Progenitor cell of endocrine pancreas (in vitro differentiated cells): ENCODE results near the gene CGNL1. TPM values are rescaled to one million over a fixed set of nuclear protein-coding genes. Genes with fewer than 3 reads are reported as not detected.

Experiments used
- DNase-seq: peaks from one replicate; pipeline ENCODE4 v3.0.0; 2021; ENCODE audit warnings: low spot score; ENCODE audit not compliant: unreplicated experiment
- H3K27ac Mint-ChIP-seq: 2 replicates; pipeline ENCODE4 v1.8.0; 2021; ENCODE audit warnings: mild to moderate bottlenecking, moderate library complexity, mixed read lengths
- H3K27me3 Mint-ChIP-seq: 2 replicates; pipeline ENCODE4 v1.8.0; 2021; ENCODE audit warnings: mixed read lengths
- H3K36me3 Mint-ChIP-seq: 2 replicates; pipeline ENCODE4 v1.8.0; 2022; ENCODE audit warnings: mixed read lengths; ENCODE audit not compliant: insufficient read depth
- H3K4me1 Mint-ChIP-seq: 2 replicates; pipeline ENCODE4 v1.8.0; 2021; ENCODE audit warnings: low read depth, mixed read lengths
- H3K4me3 Mint-ChIP-seq: 2 replicates; pipeline ENCODE4 v1.8.0; 2021; ENCODE audit warnings: low read depth, mild to moderate bottlenecking, moderate library complexity, mixed read lengths
- H3K9me3 Mint-ChIP-seq: 2 replicates; pipeline ENCODE4 v1.8.0; 2021; ENCODE audit warnings: low read depth, mixed read lengths
- long read RNA-seq: library from polyadenylated mRNA; unstranded; transcript quantifications from one replicate; pipeline ENCODE4 v2.0.0, GENCODE V29; 2020
- total RNA-seq: library from RNA; stranded (reverse); gene quantifications from 2 replicates; pipeline ENCODE4 v1.2.1, GENCODE V29; 2021
- TF ChIP-seq, protein P1 (sequence below): fragments of 200-600 bp; sonication (generic); IDR thresholded peaks from one replicate; pipeline ENCODE4 v1.5.0; 2021; ENCODE audit warnings: antibody characterized with exemption, mild to moderate bottlenecking; ENCODE audit not compliant: unreplicated experiment

The CGNL1 gene
- 40.4 and 41.9 TPM in 2 replicates for total RNA-seq
- long read RNA-seq, full-length matches to known transcripts = 1 of 136 reads
- long read RNA-seq, partial matches to known transcripts = 96 of 136 reads
- long read RNA-seq, other reads (novel, unspliced or antisense) = 39 of 136 reads

DNA sequence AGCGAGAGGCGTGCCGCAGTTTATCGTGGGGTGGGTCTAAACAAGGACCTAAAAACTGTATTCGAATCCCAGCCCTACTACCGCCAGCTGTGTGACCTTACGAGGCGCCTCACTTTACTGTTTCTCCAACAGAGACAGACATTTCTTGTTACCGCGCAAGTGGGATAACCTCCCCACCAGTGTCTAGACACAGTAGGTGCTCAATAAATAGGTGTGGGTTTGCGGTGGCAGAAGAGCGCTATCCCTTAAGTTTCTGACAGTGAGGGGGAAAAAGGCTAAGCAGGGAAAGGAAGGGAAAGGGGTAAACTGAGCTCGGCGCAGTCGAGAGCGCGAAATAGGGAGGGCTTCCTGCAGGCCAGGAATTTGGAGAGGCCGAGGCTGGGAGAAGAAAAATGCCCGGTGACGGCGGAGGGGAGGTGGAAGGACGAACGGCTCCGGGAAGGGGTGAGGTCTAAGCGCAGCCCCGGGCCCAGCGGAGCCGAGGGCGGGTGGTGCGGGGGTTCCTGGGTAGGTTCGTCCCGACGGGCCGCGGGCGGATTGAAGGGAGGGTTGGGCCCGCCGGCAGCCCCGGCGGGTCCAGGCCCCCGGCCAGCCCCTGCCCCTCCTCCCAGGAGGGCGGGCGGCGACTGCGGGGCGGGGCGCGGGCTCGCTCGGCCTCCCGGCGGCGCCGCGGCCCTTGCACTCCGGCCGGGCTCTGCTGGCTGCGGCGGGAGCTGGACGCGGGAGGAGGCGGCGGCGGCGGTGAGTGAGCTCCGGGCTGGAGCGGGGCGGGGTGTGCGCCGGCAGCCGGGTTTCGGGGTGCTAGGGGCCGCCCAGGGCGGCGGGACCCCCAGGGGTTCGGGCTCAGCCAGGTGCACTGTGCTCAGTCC is at the start of gene CGNL1:
CGNL1 (plus strand) TSS at position 679 of the 869 bp plus-strand sequence. CDS start 61,495 bp downstream, outside the sequence.
- H3K36me3 Mint-ChIP-seq = peaks cover 2% of the 10 kb centered on the region
- peak within 1 kb of the TSS; percentile 95 for H3K27ac Mint-ChIP-seq
- H3K9me3 Mint-ChIP-seq = no peaks in the 10 kb centered on the region
- H3K4me3 Mint-ChIP-seq = peak within 1 kb of the TSS; percentile 90
- TF ChIP-seq, protein P1, sequence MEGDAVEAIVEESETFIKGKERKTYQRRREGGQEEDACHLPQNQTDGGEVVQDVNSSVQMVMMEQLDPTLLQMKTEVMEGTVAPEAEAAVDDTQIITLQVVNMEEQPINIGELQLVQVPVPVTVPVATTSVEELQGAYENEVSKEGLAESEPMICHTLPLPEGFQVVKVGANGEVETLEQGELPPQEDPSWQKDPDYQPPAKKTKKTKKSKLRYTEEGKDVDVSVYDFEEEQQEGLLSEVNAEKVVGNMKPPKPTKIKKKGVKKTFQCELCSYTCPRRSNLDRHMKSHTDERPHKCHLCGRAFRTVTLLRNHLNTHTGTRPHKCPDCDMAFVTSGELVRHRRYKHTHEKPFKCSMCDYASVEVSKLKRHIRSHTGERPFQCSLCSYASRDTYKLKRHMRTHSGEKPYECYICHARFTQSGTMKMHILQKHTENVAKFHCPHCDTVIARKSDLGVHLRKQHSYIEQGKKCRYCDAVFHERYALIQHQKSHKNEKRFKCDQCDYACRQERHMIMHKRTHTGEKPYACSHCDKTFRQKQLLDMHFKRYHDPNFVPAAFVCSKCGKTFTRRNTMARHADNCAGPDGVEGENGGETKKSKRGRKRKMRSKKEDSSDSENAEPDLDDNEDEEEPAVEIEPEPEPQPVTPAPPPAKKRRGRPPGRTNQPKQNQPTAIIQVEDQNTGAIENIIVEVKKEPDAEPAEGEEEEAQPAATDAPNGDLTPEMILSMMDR = no peak
- peaks cover 19% of the 10 kb centered on the region for H3K27me3 Mint-ChIP-seq
- peak; percentile 52 for DNase-seq
- H3K4me1 Mint-ChIP-seq = peaks cover 25% of the 10 kb centered on the region

GRCh38 chr15:57327985-57328471 is 48.3 kb upstream of the CGNL1 start:
- peaks cover 9% of the 10 kb centered on the region for H3K27me3 Mint-ChIP-seq
- H3K36me3 Mint-ChIP-seq = no peaks in the 10 kb centered on the region
- no peak overlapping the region for H3K4me3 Mint-ChIP-seq
- peaks cover 10% of the 10 kb centered on the region for H3K4me1 Mint-ChIP-seq
- H3K27ac Mint-ChIP-seq = no peak overlapping the region
- TF ChIP-seq, protein P1 = no peak
- no peak for DNase-seq
- no peaks in the 10 kb centered on the region for H3K9me3 Mint-ChIP-seq

GRCh38 chr15:57328479-57328878 is 47.8 kb upstream of the CGNL1 start:
- DNase-seq = no peak
- peaks cover 10% of the 10 kb centered on the region for H3K4me1 Mint-ChIP-seq
- no peaks in the 10 kb centered on the region for H3K9me3 Mint-ChIP-seq
- H3K27me3 Mint-ChIP-seq = peaks cover 9% of the 10 kb centered on the region
- H3K27ac Mint-ChIP-seq = no peak overlapping the region
- TF ChIP-seq, protein P1 = no peak
- no peak overlapping the region for H3K4me3 Mint-ChIP-seq
- H3K36me3 Mint-ChIP-seq = no peaks in the 10 kb centered on the region

GRCh38 chr15:57328897-57329296 is 47.4 kb upstream of the CGNL1 start:
- Mint-ChIP-seq H3K27me3 (peaks cover 9% of the 10 kb centered on the region), H3K36me3 (no peaks in the 10 kb centered on the region), H3K9me3 (no peaks in the 10 kb centered on the region), H3K4me1 (peaks cover 8% of the 10 kb centered on the region), H3K27ac (no peak overlapping the region), H3K4me3 (no peak overlapping the region)
- TF ChIP-seq, protein P1 = no peak
- no peak for DNase-seq

DNA sequence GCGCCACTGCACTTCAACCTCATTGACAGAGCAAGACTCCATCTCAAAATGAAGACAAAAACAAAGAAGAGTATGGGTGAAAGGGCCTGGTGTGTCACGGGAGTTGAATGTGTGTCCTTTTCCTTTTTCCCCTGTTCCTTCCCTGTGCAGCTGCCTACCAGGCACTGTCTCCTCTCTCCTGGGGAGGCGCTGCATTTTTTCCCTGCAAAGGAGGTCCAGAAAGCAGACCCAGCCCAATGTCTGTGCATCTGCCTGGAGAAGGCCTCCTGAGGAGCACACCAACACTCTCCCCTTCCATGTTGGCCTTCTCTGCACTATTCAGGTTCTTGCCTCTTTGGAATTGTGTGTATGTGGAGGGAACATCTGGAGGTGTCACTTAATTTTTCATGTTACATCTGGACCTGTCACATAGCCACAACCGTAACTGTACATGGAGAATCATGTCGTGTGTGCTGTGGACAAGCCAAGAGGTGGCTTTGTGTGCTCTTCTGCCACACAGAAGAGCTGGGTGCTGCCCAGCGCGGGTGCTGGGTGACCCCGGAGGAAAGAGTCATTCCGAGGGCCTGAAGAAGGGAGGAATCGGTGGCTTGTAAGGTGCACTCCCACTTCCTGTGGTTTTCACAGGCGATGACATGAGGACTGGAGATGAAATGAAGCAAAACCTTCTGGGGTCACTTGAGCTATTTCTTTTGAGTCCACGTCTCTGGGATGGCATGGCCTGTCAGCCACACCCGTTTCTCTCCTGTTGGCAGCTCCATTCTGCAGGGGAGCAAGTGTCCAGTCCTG is 46.5 kb upstream of the CGNL1 start:
- DNase-seq = no peak
- peaks cover 10% of the 10 kb centered on the region for H3K27me3 Mint-ChIP-seq

More for the DNA sequence above, 46.5 kb upstream of the CGNL1 start:
- Mint-ChIP-seq H3K4me1 (peaks cover 12% of the 10 kb centered on the region), H3K27ac (no peak overlapping the region), H3K36me3 (no peaks in the 10 kb centered on the region), H3K4me3 (no peak overlapping the region), H3K9me3 (no peaks in the 10 kb centered on the region)
- TF ChIP-seq, protein P1 = no peak
